C4-2B (cell line): Measurements from ENCODE around the gene NUB1.

Source experiments
- ZFX ChIP-seq: fragments of 450-650 bp; IDR thresholded peaks from 2 replicates; pipeline ENCODE4 v1.6.1; 2017
- TF ChIP-seq, protein P1 (sequence below): fragments of 450-650 bp; conservative IDR thresholded peaks from 2 replicates; pipeline ENCODE4 v1.5.1; 2017; ENCODE audit warnings: mild to moderate bottlenecking

DNA sequence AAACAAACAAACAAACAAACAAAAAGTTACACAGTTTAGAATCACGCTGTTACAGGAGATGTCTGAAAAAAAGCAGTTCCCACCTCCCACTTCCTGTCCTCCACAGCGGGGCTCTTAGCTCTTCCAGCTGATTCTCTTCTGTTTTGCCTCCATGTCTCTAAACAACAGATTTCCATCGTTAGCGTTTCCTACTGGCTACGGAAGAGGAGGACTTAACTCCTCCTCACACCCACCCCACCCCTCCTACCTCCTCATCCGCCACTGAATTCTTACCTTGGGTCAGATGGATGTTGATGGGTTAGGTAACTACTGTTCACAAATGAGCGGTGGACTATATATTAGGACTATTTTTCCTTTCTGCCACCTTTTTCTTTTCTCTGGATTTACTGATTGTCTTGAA, 36.8 kb upstream of the NUB1 start:
- TF ChIP-seq, protein P1, sequence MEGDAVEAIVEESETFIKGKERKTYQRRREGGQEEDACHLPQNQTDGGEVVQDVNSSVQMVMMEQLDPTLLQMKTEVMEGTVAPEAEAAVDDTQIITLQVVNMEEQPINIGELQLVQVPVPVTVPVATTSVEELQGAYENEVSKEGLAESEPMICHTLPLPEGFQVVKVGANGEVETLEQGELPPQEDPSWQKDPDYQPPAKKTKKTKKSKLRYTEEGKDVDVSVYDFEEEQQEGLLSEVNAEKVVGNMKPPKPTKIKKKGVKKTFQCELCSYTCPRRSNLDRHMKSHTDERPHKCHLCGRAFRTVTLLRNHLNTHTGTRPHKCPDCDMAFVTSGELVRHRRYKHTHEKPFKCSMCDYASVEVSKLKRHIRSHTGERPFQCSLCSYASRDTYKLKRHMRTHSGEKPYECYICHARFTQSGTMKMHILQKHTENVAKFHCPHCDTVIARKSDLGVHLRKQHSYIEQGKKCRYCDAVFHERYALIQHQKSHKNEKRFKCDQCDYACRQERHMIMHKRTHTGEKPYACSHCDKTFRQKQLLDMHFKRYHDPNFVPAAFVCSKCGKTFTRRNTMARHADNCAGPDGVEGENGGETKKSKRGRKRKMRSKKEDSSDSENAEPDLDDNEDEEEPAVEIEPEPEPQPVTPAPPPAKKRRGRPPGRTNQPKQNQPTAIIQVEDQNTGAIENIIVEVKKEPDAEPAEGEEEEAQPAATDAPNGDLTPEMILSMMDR: no peak
- no peak for TF ChIP-seq ZFX
